AG09319 (cell line): ENCODE data around the gene FBXL22.
A peak's percentile ranks its signal among the peaks of the same experiment; 100 is the strongest.

Experiments used
- DNase-seq: peaks from one replicate; pipeline ENCODE4 v3.0.0-alpha.2; 2010; ENCODE audit warnings: low read depth; ENCODE audit errors: extremely low read depth
- CTCF ChIP-seq: IDR thresholded peaks from 2 replicates; pipeline ENCODE4 v1.5.1; 2011; ENCODE audit warnings: low read depth, mild to moderate bottlenecking, inconsistent platforms, low read length, moderate library complexity

Gene FBXL22

GRCh38 chr15:63576441-63576840, 20.7 kb upstream of the FBXL22 start:
- no peak for TF ChIP-seq CTCF
- DNase-seq = no peak

GRCh38 chr15:63582179-63582578, 15.0 kb upstream of the FBXL22 start:
- TF ChIP-seq CTCF = no peak
- DNase-seq = no peak

GRCh38 chr15:63582718-63583426, 14.3 kb upstream of the FBXL22 start:
- peak; percentile 40 for DNase-seq
- no peak for TF ChIP-seq CTCF

- no peak for TF ChIP-seq CTCF
- DNase-seq = no peak
Measured at GRCh38 chr15:63586790-63587189, 10.4 kb upstream of the FBXL22 start.

GRCh38 chr15:63587527-63587926, 9.7 kb upstream of the FBXL22 start:
- TF ChIP-seq CTCF = no peak

GRCh38 chr15:63588826-63589225, 8.4 kb upstream of the FBXL22 start:
- no peak for TF ChIP-seq CTCF
- no peak for DNase-seq

More at GRCh38 chr15:63587527-63587926, 9.7 kb upstream of the FBXL22 start:
- DNase-seq = peak; percentile 42

GRCh38 chr15:63593705-63594671, 3.2 kb upstream of the FBXL22 start:
- no peak for DNase-seq
- no peak for TF ChIP-seq CTCF
